CD4-positive, alpha-beta T cell (primary cell): Measurements from ENCODE around the gene VAMP4. TPM values are rescaled to one million over a fixed set of nuclear protein-coding genes. Genes with fewer than 3 reads are reported as not detected.

Experiments
- ATAC-seq: fragments of 200-7000 bp; cut with Tn5 transposase; one replicate; pipeline ENCODE4 v1.10.0; 2022; ENCODE audit warnings: mild to moderate bottlenecking; ENCODE audit not compliant: poor library complexity
- CTCF ChIA-PET: fragments of 350-600 bp; sonication (Branson Sonifier 250); formaldehyde crosslinking; loops from one replicate; lab custom pipeline; 2021; ENCODE audit warnings: antibody characterized with exemption, inconsistent platforms; lab: Charles Lee
- POLR2A ChIA-PET: fragments of 350-600 bp; sonication (Branson Sonifier 250); formaldehyde crosslinking; loops from one replicate; lab custom pipeline; 2021; ENCODE audit warnings: antibody characterized with exemption, inconsistent platforms; lab: Charles Lee
- DNase-seq, 14 experiments: peaks; one replicate each; pipeline ENCODE4 v3.0.0-alpha.2; 2013 to 2020; ENCODE audit warnings: mixed read lengths in 2 of 14
- H3K27ac ChIP-seq, 2 donors: one replicate each; pipeline versions ENCODE4 v1.5.1 to v1.7.0; 2013; ENCODE audit warnings: low read length in 2 of 2, low read depth in 1 of 2, mild to moderate bottlenecking in 1 of 2
- H3K27me3 ChIP-seq, 2 experiments: 1 replicate in 1 of 2; 2 replicates in 1 of 2; pipeline versions ENCODE4 v1.6.1 to v1.7.0; 2013; ENCODE audit warnings: low read length in 2 of 2, control low read depth in 1 of 2, mild to moderate bottlenecking in 1 of 2, moderate library complexity in 1 of 2; ENCODE audit not compliant: insufficient read depth in 2 of 2, control insufficient read depth in 1 of 2
- H3K36me3 ChIP-seq: one replicate; pipeline ENCODE4 v1.6.1; 2013; ENCODE audit warnings: low read length, control low read depth; ENCODE audit not compliant: insufficient read depth
- H3K4me1 ChIP-seq: one replicate; pipeline ENCODE4 v1.6.1; 2013; ENCODE audit warnings: low read length, control low read depth; ENCODE audit not compliant: insufficient read depth
- H3K4me3 ChIP-seq: one replicate; pipeline ENCODE4 v1.5.1; 2013; ENCODE audit warnings: mild to moderate bottlenecking, low read length, moderate library complexity
- H3K9me3 ChIP-seq, 2 experiments: 1 replicate in 1 of 2; 2 replicates in 1 of 2; pipeline versions ENCODE4 v1.6.1 to v1.7.0; 2013; ENCODE audit warnings: low read length in 2 of 2, mild to moderate bottlenecking in 2 of 2, control low read depth in 1 of 2, moderate library complexity in 1 of 2; ENCODE audit not compliant: control insufficient read depth in 1 of 2, insufficient read depth in 1 of 2
- H3K27ac Mint-ChIP-seq: one replicate; pipeline ENCODE4 v1.8.0; 2020; ENCODE audit warnings: mixed read lengths
- H3K27me3 Mint-ChIP-seq: one replicate; pipeline ENCODE4 v1.8.0; 2021; ENCODE audit warnings: mixed read lengths
- H3K36me3 Mint-ChIP-seq: one replicate; pipeline ENCODE4 v1.8.0; 2021; ENCODE audit warnings: low read depth, mixed read lengths
- H3K4me1 Mint-ChIP-seq: one replicate; pipeline ENCODE4 v1.8.0; 2021; ENCODE audit warnings: low read depth, mixed read lengths
- H3K4me3 Mint-ChIP-seq: one replicate; pipeline ENCODE4 v1.8.0; 2020; ENCODE audit warnings: mild to moderate bottlenecking, mixed read lengths
- H3K9me3 Mint-ChIP-seq: one replicate; pipeline ENCODE4 v1.8.0; 2020; ENCODE audit warnings: mixed read lengths
- CTCF ChIP-seq: fragments of 200-600 bp; IDR thresholded peaks from one replicate; pipeline ENCODE4 v1.8.0; 2022; ENCODE audit warnings: antibody characterized with exemption, mild to moderate bottlenecking
- intact Hi-C, 2 experiments: fragments of 100-400 bp; cut with DNase I in 1 of 2; cut with micrococcal nuclease in 1 of 2; formaldehyde crosslinking; loops; one replicate each; pipeline versions ENCODE4 v1.15.1 to v1.9.0; 2023 to 2025; cut with DNase I, micrococcal nuclease
- total RNA-seq, 174 experiments: library from RNA in 2 of 174; stranded (reverse) in 2 of 174; gene quantifications; one replicate each; pipeline ENCODE4 v1.2.3 and lab custom pipeline; 2021 to 2026

VAMP4 gene
- total RNA-seq, 2 experiments from 2014 or later: 8.1 to 12.1 TPM

GRCh38 chr1:171787686-171788480 lies 46.0 kb upstream of the VAMP4 start:
- CTCF ChIA-PET: no interaction called here
- no peak for TF ChIP-seq CTCF
- DNase-seq (no peak), ATAC-seq (no peak)
- no peaks in the 10 kb centered on the region for H3K27me3 Mint-ChIP-seq
- no peak overlapping the region for H3K4me3 Mint-ChIP-seq
- intact Hi-C loops: loop anchor here (10.0 kb wide), 2 partner anchors 607 to 1893 kb away; partner anchors contain the start of gene SCYL3 (in 1 of the 2)
- POLR2A ChIA-PET: interaction anchor here (1.0 kb wide), 1 partner anchor 69 kb away, joined by 3 read pairs; no protein-coding TSS in a partner anchor
- Histone ChIP-seq H3K36me3 (peaks cover 85% of the 10 kb centered on the region), H3K4me1 (peaks cover 21% of the 10 kb centered on the region), H3K27me3 (no peaks in the 10 kb centered on the region), H3K4me3 (no peak overlapping the region), H3K9me3 (no peaks in the 10 kb centered on the region), H3K27ac (no peak overlapping the region)
- H3K27ac Mint-ChIP-seq: no peak overlapping the region
- H3K9me3 Mint-ChIP-seq: no peaks in the 10 kb centered on the region
- peaks cover 36% of the 10 kb centered on the region for H3K4me1 Mint-ChIP-seq
- H3K36me3 Mint-ChIP-seq: peaks cover 93% of the 10 kb centered on the region

GRCh38 chr1:171786534-171786933 lies 44.7 kb upstream of the VAMP4 start:
- H3K4me3 Mint-ChIP-seq: no peak overlapping the region
- Histone ChIP-seq H3K36me3 (peaks cover 72% of the 10 kb centered on the region), H3K4me3 (no peak overlapping the region), H3K27me3 (no peaks in the 10 kb centered on the region), H3K27ac (no peak overlapping the region), H3K4me1 (peaks cover 35% of the 10 kb centered on the region), H3K9me3 (no peaks in the 10 kb centered on the region)
- ATAC-seq: no peak
- H3K9me3 Mint-ChIP-seq: no peaks in the 10 kb centered on the region
- intact Hi-C loops: loop anchor here (10.0 kb wide), 2 partner anchors 608 to 1892 kb away; partner anchors contain the start of gene SCYL3 (in 1 of the 2)
- peaks cover 88% of the 10 kb centered on the region for H3K36me3 Mint-ChIP-seq
- ChIA-PET CTCF (no interaction called here), POLR2A (no interaction called here)
- H3K27ac Mint-ChIP-seq: no peak overlapping the region
- DNase-seq: no peak
- peaks cover 48% of the 10 kb centered on the region for H3K4me1 Mint-ChIP-seq
- no peaks in the 10 kb centered on the region for H3K27me3 Mint-ChIP-seq
- TF ChIP-seq CTCF: no peak

- Mint-ChIP-seq H3K4me3 (no peak overlapping the region), H3K27me3 (no peaks in the 10 kb centered on the region), H3K27ac (no peak overlapping the region), H3K9me3 (no peaks in the 10 kb centered on the region), H3K4me1 (peaks cover 56% of the 10 kb centered on the region), H3K36me3 (peaks cover 85% of the 10 kb centered on the region)
- Histone ChIP-seq H3K4me1 (peaks cover 38% of the 10 kb centered on the region), H3K9me3 (no peaks in the 10 kb centered on the region), H3K27me3 (no peaks in the 10 kb centered on the region), H3K4me3 (no peak overlapping the region), H3K36me3 (peaks cover 65% of the 10 kb centered on the region), H3K27ac (no peak overlapping the region)
- intact Hi-C loops: loop anchor here (10.0 kb wide), 2 partner anchors 609 to 1891 kb away; partner anchors contain the start of gene SCYL3 (in 1 of the 2)
- ATAC-seq (no peak), DNase-seq (no peak)
- ChIA-PET POLR2A (interaction anchor here (0.6 to 0.8 kb wide), 2 partner anchors 15 to 195 kb away, joined by 3 read pairs; no protein-coding TSS in a partner anchor), CTCF (interaction anchor here (1.6 to 1.9 kb wide), 2 partner anchors 43 to 45 kb away, joined by 3 to 5 read pairs; partner anchors contain the start of gene VAMP4)
- TF ChIP-seq CTCF: no peak
These were observed 43.9 kb upstream of the VAMP4 start for GRCh38 chr1:171785766-171786165.
